ENCODE results near the gene GFRA4.

GFRA4 gene

DNA sequence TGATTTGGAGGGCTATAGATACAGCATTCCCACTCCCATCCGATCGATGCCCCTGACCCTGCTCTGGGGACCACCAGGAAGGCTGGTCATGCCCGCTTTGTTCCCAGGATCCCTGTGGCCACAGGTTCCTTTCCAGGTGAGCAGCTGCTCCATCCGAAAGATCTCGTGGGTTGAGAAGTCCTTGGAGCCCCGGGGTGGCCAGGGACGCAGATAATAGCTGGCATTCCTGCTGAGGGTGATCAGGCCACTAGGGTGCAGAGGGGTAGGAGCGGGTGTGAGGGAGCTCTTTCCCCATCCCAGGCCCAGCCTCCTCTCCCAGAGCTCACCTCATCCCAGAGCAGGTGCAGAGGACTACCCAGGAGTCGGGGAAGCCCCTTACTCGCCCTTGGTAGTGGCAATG, 11.2 kb upstream of the GFRA4 start:
- no peak for DNase-seq (ENCODE audit: low read depth in 2 of 2)

DNA sequence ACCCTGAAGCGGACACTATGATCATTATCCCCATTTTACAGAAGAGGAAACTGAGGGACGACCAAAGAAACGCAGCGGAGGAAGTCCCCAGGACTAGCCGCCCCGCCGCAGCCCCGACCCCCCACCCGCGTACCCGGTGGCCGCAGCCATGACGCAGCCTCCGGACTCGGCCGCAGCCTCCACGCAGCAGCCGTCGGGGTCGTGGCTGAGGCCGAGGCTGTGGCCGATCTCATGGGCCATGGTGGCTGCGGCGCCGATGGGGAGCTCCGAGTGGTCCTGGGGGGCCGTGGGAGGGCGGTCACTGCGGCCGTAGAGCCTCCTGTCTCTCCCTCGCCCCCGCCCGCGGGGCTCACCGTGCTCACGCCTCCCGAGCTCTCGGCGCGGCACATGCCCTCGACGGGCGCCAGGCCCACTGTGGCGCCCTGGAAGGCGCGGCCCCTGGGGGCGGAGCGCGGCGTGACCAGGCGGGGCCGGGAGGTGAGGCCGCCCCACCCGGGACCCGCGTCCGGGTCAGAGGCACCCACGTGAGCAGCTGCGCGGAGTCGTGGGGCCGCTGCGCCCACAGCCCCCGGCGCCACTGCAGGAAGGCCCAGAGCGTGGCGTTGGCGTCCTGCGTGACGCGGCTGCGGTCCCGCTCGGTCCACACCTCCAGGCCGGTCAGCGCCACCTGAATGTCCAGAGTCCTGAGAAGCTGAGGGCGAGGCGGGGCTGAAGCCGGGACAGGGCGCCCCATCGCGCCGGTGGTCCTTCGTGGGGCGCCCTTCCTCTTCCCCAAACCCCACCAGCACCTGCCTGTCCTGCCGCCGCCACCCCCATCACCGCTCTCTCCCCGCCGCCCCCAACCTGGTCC, 10.2 kb upstream of the GFRA4 start:
- no peak for DNase-seq (ENCODE audit: low read depth in 2 of 2)

DNA sequence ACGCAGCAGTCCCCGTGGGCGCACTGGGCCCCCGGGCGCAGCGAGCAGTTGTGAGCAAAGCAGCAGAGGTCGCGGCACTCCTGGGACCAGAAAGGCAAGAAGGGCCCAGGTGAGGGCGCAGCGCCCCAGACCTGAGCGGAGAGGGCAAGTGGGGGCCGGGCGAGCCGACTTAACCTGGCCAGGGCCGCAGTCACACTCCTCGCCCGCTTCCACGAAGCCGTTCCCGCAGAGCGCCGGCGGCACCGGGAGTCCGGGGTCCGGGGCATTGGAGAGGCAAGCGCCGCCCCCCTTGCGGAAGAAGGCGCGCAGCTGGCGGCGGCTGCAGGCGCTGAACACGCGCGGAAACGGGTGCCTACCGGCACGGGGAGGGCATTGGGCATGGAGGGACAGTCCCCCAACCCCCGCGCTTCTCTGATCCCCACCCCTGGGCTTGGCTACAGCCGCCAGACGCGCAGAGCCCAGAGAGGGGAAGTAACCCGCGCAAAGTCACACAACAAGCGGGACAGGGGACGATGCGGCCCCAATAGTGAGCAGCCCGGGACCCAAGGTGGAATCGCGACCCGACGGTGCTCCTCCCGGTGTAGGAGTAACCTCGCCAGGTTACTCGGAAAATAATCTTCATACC, 9.5 kb upstream of the GFRA4 start:
- DNase-seq (ENCODE audit: low read depth in 2 of 2): no peak

DNA sequence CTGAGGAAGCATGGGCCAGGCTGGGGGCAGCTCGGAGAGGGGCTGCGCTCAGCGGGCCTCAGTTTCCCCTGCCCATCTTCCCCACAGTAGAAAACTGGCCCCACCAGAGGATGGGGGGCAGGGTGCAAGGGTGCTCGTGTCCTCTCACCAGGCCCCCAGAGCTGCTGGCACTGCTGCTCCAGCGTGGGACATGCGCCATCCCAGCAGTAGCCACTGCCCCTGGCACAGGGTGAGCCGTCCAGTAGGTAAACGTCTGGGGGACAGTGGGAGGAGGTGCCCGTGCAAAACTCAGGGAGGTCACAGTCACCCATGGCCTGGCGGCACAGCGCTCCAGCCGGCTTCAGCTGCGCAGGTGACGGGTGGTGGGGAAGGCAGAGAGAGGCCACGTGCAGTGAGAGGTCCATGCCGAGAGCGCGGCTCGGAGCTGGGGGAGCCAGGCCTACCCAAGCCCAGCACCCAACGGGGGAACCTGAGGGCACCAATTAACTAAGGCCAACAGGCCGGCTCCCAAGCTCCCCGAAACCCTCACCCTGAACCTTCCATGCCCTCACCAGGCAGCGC, 8.9 kb upstream of the GFRA4 start:
- no peak for DNase-seq (ENCODE audit: low read depth in 2 of 2)

DNA sequence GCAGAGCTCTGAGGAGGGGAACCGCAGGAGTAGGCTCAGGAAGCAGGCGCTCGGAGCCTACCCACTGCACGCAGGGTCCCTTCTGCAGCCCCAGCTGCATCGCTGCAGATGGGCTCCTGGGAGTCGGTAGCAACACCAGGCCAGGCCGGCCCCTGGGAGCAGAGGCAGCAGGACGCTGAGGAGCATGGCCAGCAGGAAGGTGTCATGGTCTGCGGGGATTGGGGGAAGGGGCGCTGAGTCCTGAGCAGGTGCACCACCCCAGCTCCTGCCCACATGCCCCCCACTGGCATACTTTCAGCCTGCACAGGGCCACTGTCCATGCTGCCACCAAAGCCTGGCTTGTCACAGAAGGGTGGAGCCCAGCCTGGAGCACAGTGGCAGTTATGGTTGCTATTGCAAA, 7.7 kb upstream of the GFRA4 start:
- DNase-seq (ENCODE audit: low read depth in 2 of 2): no peak

DNA sequence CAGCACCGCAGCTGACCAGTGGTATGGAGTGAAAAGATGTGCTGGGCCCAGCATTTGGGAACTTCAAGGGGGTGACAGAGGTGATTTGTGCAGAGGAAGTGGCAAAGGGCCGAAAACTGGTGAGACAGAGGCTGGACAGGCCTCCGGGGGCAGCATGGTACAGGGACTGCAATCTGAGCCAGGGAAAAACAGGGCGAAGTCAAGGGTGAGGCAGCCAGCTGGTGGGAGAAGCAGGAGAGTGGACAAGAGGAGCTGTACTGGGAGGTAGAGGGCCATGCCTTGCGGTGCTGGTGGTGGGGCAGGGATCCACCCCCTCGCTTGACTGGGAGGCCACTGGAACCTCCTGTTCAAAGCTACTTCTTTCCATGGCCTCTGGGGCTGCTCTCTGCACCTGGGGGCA, 7.3 kb upstream of the GFRA4 start:
- no peak for DNase-seq (ENCODE audit: low read depth in 2 of 2)

DNA sequence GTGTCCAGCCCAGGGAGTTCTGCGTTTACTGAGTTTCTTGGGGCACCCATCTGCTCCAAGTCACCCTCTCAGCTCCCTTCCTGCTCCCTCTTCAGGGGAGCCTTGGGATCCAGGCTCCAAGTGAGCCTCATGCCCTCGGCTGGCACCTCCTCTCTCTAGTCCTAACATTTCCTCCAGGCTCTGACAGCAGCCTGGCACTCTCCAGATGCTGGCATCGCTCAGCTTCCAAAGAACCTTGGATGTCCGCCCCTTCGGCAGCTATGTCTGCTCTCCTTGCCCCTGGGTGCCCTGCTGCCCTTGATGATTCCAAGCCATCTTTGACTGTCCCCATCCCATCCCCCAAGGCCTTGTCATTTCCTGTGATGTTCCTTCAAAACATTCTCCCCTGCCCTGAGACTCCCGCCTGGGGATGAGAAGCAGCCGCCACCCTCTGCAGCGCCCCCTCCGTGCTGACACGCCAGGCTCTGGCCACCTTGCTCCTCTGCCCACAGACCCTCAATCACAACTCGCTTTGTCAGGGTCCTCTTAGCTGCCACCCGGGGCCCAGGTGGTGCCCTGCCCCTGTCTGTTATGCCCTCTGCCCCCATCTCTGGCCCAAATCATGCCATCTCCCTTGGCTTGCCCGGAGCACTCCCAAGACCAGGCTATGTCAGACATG, 6.6 kb upstream of the GFRA4 start:
- no peak for DNase-seq (ENCODE audit: low read depth in 2 of 2)

DNA sequence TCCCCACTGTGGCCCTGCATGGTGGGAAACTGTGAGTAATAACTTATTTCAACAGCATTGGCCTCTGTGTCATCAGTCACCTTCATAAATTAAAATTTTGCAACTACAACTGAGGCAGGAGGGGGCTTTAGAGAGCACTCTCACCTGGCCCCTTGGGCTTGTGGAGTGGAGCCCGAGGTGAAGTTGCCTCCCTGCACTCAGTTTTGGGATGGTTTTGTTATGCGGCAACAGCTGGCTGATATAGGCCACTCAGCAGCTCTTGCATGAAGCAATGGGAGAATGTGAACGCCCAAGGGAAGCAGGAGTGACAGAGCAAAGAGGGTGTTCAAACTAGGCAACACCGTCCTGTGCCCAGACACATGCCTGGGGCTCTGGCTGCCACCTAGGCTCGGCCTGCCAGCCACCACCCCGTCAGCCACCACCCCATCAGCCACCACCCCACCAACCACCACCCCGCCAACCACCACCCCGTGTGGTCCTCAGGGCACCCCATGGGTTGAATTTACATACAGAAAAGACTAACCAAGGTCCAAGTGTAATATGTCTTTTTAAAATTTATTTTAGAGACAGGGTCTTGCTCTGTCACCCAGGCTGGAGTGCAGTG, 4.3 kb upstream of the GFRA4 start:
- DNase-seq (ENCODE audit: low read depth in 2 of 2): no peak

DNA sequence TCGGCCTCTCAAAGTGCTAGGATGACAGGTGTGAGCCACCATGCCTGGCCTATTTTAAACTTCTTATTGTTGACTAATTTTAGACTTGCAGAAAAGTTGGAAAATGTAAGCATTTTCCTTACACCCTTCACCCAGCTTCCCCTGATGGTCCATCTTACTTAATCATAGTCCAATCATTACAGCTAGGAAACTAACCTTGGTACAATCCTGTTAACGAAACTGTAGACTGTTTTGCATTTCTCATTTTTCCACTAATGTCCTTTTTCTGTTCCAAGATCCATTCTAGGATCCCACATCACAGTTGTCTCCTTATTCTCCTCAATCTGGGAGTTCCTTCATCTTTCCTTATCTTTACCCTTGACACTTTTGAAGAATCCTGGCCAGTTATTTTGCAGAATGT, 659 bp upstream of the GFRA4 start:
- no peak for DNase-seq (ENCODE audit: low read depth in 2 of 2)

DNA sequence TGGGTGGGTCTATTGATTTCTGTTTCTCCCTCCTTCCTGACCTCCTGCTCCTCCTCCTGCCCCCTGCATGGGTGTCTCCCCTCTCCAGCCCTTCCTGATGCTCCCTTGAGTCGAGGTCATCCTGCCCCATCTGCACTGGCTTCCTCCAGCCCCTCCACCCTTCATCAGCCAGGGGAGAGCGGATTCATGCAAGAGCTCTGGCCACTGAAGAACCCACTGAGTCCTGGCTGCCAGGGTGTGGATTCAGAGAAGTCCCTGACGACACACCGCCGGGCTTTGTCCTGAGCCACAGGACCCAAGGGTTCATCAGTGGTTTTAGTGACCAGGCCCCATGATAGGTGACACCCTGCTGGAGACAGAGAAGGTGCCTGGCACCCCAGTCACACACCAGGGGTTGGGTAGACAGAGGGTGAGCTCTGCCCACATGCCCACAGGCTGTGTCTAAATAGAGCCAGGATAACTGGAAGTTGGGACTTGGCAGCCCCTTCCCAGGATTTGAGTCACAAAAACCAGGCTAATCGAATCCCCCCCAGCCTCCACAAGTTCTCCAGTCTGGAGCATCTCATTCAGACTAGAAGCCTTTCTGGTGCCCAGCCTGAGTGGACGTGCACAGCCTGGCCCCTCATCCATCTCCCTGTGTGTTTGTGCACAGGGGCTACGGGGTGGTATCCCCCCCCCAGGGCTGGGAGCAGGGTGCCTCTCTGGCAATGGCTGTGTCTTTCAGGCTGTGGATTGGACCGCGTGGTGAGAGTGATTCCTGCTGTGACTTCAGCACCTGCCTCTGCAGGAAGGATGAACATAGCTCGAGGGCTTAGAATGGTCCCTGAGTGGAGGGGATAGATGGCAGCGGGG, 1.2 kb downstream of the GFRA4 start:
- DNase-seq (ENCODE audit: low read depth in 2 of 2): no peak

DNA sequence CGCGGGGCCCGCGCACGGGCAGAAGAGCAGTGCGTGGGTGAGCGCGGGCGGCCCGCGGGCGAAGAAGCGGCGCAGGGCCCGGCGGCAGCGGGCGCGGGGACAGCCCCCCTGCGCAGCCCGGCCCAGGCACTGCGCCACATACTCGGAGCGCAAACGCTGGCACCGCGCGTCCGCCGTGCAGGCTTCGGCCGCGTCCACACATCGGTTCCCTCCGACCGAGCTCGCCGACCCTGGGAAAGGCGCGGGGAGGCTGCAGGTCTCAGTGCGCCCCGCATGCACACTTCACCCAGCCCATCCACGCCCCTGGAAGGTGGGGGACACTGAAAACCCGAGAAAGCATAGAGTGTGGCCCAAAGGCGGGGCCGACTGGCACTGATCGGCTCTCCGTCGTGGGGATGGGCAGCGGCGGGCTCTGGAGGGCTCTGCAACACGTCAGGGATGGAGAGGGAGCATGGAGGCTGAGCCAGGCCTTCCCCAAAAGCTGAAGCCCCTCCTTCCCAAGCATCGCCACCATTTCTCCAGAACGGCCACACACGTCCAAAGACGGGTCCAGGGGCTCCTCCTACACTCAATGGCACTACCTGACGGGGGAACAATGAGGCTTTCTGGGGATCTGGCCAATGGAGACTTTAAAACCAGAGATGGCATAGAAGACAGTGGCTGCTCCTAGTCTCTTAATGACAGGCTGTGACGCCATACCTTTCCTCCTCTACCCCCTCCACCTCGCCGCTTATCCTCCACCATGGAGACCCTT, 2.0 kb downstream of the GFRA4 start:
- no peak for DNase-seq (ENCODE audit: low read depth in 2 of 2)

DNA sequence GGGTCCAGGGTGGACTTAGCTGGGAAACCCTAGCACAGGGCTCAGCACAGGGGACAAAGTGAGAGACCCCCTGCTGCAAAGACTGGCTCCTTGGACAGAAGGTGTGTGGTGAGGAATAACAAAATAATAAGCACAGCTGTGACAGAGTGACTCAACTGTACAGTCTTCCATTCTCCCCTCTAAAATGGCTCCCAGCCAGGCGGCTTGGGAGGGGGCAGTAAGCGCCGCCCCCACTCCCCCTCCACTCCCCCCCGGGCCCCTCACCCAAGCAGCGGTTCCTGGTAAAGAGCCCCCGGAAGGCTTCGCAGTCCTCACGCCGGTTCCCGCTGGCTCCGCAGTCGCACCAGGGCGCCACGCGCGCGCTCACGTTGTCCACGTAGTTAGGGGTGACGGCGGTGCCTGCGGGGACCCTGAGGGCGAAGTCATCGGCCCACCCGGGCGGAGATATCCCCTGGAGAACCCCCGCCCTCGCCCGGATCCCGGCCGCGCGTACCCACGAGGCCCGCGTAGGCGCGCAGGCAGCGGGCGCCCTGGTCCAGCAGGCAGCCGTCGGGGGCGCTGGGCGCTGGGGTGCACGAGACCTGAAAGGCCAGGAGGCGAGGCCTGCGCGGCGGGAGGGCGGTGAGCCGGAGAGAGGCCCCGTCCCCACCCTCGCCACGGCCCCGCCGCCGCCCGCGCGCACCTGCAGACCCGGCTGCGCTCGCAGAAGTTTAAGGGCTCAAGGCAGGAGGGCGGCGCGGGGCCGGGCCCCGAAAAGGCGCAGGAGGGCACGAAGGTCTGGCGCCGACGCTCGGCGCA, 2.7 kb downstream of the GFRA4 start:
- DNase-seq (ENCODE audit: low read depth in 2 of 2): no peak

DNA sequence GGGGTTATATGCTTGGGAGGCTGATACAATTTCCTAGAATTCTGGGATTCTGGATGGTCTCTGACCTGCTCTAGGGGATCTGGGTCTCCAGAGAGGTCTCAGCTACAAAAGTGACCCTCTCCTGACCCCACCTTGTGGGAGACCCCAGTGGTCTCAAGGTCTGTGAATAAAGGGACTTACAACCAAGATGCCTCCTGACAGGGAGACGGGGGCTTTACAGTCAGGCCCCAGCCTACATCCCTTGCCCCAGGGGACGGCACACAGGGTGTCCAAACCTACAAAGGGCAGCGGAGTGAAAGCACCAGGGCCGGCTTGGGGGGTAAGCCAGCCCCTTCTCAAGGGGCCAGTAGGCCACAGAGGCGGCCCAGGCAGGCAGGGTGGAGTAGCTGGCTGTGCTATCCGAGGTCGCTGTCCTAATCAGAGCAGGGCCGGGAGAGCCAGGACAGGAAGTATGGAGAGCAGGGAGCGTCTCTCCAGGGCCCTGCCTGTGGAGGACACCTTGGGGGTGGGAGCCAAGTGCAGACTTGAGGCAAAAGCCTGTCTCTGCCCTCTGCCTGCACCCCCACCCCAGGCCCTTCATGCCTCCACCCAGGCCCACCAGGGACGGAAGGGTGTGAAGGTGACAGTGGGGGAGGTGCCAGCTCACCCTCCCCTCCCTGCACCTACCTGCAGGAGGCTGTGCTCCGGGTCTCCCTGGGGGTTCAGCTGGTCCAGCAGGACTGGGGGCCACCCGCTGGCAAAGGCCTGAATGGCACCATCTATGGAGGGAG, 3.5 kb downstream of the GFRA4 start:
- no peak for DNase-seq (ENCODE audit: low read depth in 2 of 2)

DNA sequence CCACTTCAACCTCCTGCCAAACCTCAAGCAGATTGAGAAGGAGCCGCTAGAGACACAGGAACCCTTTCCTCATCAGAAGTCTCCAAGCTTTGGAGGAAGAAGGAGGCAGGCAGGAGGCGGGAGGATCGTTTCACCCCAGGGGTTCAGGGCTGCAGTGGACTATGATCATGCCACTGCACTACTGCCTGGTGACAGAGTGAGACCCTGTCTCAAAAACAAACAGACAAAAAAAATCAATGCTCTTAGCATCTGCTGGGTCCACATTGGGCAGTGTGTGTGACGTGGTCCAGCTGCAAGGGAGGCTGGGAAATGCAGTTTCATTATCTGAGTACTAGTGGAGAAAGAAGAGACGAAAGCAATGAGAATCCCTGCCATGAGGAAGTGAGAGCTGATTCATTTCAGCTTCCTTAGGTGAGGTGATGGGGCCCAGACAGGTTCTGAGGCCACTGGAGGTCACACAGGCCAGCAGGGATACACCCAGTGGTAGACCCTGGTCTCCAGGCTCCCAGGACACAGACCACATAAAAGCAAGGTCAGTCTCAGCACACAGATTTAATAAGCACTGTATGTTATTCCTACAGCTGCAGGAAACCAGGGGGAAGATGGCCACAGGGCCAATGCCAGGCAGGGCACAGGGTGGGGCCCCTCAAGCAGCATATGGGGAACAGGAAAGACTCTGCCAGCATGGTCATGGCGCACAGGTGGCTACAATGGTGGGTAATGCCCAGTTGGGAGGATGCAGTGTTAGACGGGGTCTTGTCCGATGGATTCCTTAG, 4.3 kb downstream of the GFRA4 start:
- no peak for DNase-seq (ENCODE audit: low read depth in 2 of 2)

DNA sequence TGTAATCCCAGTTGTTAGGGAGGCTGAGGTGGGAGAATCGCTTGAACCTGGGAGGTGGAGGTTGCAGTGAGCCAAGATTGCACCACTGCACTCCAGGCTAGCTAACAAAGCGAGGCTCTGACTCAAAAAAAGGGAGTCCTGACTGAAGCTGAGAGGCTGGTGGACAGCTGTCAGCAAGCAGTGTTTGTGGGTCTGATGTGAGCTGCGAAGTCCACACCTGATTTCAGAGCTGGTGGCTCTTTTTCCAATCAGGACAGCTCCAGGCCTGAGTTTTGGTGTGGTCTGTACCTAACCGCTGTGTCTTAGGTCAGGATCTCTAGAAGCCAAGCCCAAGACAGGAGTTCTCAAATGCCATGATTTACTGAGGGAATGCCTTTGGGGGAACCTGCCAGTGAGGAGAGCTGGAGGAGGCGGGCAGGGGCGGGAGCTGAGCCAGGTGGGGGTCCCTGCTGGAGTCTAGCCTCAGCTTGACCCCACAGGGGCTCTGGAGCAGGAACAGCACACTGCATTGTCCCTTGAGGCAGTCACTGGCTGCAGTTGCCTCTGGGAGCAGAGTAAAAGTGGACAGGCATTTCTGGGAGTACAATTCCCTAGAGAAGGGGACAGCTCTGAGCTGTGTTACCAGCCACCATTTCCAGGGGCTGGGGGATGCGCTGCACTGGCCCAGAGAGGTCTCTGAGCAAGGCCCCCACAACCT, 5.0 kb downstream of the GFRA4 start:
- no peak for DNase-seq (ENCODE audit: low read depth in 2 of 2)

DNA sequence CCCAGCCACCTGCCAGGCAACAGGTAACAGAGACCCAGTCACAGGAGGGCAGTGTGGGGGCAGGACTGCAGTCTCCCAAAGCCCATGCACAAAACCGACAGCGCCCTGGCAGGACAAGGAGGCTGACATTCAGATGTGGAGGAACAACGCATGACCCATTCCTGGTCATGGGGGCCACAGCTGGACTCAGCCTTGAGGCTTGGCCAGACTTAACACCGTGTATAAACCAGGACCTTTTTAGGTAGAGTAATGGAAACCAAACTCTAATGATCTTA, 8.1 kb downstream of the GFRA4 start:
- no peak for DNase-seq (ENCODE audit: low read depth in 2 of 2)

DNA sequence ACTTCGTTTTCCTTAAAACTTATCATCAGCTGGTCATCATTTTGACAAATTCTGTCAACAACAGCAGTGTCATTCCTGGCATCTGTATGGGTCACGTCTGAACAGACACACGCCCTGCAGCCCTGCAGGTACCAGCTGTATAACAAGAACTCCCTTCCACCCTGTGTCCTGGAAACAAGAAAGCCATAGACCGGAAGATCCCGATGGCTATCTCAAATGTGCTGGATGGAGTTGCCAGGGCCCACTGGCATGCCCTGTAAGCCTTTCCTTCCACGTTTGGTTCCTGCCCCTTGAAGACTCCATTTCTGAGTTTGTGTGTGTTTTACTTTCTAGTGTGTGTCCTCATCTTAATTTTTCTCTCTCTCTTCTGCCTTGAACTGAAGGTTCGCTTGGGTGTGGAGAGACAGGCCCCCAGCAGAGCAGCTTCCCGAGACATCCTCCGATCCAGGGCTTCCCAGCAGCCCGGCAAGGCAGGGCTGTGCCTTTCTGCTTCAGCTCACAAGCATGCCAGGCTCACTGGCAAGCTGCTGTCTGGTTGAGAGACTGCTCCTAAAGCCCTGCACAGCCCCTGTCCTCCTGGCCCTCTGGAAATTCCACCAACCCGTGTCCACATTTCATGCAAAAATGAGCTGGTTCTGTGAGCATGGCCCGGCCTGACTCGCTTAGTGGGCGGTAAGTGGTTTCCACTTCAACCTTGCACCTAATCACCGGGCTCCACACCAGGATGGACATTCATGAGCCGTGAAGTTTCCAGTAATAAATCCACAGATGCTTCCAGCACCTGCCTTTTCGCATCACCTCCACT, 8.7 kb downstream of the GFRA4 start:
- DNase-seq (ENCODE audit: low read depth in 2 of 2): no peak
